Neural cell (in vitro differentiated cells): ENCODE data around the gene KIAA0513. TPM values are rescaled to one million over a fixed set of nuclear protein-coding genes. Genes with fewer than 3 reads are reported as not detected.

Source experiments
- H2AFZ ChIP-seq: fragments of 200-600, 300-800 bp; sonication (generic), shearing (Covaris generic); 2 replicates; pipeline ENCODE4 v1.6.0; 2014; ENCODE audit warnings: low read depth, mild to moderate bottlenecking, antibody characterized with exemption, low read length, moderate library complexity
- H3F3A ChIP-seq: fragments of 200-600 bp; shearing (Covaris generic); 2 replicates; pipeline ENCODE4 v1.6.1; 2016; ENCODE audit warnings: mild to moderate bottlenecking, moderate library complexity, mixed read lengths, antibody characterized with exemption, low read length; ENCODE audit not compliant: insufficient read depth, poor library complexity, severe bottlenecking
- H3K27ac ChIP-seq: fragments of 200-600, 300-800 bp; sonication (generic), shearing (Covaris generic); 2 replicates; pipeline ENCODE4 v1.5.1; 2014; ENCODE audit warnings: mild to moderate bottlenecking, low read length, moderate library complexity
- H3K27me3 ChIP-seq: fragments of 300-800, 200-600 bp; sonication (generic), shearing (Covaris generic); 2 replicates; pipeline ENCODE4 v1.6.0; 2014; ENCODE audit warnings: mild to moderate bottlenecking, low read depth, low read length, moderate library complexity; ENCODE audit not compliant: insufficient read depth
- H3K36me3 ChIP-seq: fragments of 300-800, 200-600 bp; sonication (generic), shearing (Covaris generic); 2 replicates; pipeline ENCODE4 v1.5.1; 2014; ENCODE audit warnings: mild to moderate bottlenecking, antibody characterized with exemption, low read length, moderate library complexity; ENCODE audit not compliant: insufficient read depth
- H3K4me2 ChIP-seq: fragments of 300-800, 200-600 bp; sonication (generic), shearing (Covaris generic); 2 replicates; pipeline ENCODE4 v1.6.0; 2014; ENCODE audit warnings: mild to moderate bottlenecking, low read length
- H3K4me3 ChIP-seq: fragments of 300-800, 200-600 bp; sonication (generic), shearing (Covaris generic); 2 replicates; pipeline ENCODE4 v1.5.1; 2014; ENCODE audit warnings: mild to moderate bottlenecking, low read length, moderate library complexity
- H3K79me2 ChIP-seq: fragments of 200-600 bp; shearing (Covaris generic); replicated peaks from 2 replicates; pipeline ENCODE4 v1.6.0; 2014; ENCODE audit warnings: mild to moderate bottlenecking, low read length, moderate library complexity; ENCODE audit not compliant: insufficient read depth
- H3K9ac ChIP-seq: fragments of 300-800, 200-600 bp; sonication (generic), shearing (Covaris generic); 2 replicates; pipeline ENCODE4 v1.6.1; 2016; ENCODE audit warnings: mild to moderate bottlenecking, low read length, mixed read lengths
- H3K9me2 ChIP-seq: fragments of 200-600 bp; shearing (Covaris generic); 2 replicates; pipeline ENCODE4 v1.6.1; 2016; ENCODE audit warnings: mild to moderate bottlenecking, low read length, mixed read lengths; ENCODE audit not compliant: insufficient read depth
- H3K9me3 ChIP-seq: fragments of 200-600, 300-800 bp; sonication (generic), shearing (Covaris generic); 2 replicates; pipeline ENCODE4 v1.6.1; 2016; ENCODE audit warnings: mild to moderate bottlenecking, mixed run types, low read length, moderate library complexity, mixed read lengths
- H4K20me1 ChIP-seq: fragments of 200-600 bp; shearing (Covaris generic); 2 replicates; pipeline ENCODE4 v1.6.1; 2016; ENCODE audit warnings: mild to moderate bottlenecking, mixed run types; ENCODE audit not compliant: insufficient read depth
- EP300 ChIP-seq: fragments of 450-650 bp; conservative IDR thresholded peaks from 2 replicates; pipeline ENCODE4 v1.6.1; 2014; ENCODE audit warnings: antibody characterized with exemption, mild to moderate bottlenecking, moderate library complexity; ENCODE audit not compliant: poor library complexity, severe bottlenecking
- EZH2 ChIP-seq: fragments of 200-600, 300-800 bp; shearing (Covaris generic), sonication (generic); IDR thresholded peaks from 2 replicates; pipeline ENCODE4 v1.6.1; 2014; ENCODE audit warnings: antibody characterized with exemption, low read length, borderline replicate concordance, mild to moderate bottlenecking; ENCODE audit not compliant: insufficient read depth, poor library complexity, severe bottlenecking
- MXI1 ChIP-seq: fragments of 450-650 bp; conservative IDR thresholded peaks from 2 replicates; pipeline ENCODE4 v1.6.1; 2014; ENCODE audit warnings: antibody characterized with exemption, mild to moderate bottlenecking; ENCODE audit not compliant: poor library complexity, severe bottlenecking
- POLR2AphosphoS5 ChIP-seq: IDR thresholded peaks from 2 replicates; pipeline ENCODE4 v1.6.1; 2012
- RAD21 ChIP-seq: fragments of 450-650 bp; conservative IDR thresholded peaks from 2 replicates; pipeline ENCODE4 v1.6.1; 2014; ENCODE audit warnings: antibody characterized with exemption, mild to moderate bottlenecking, moderate library complexity
- REST ChIP-seq: IDR thresholded peaks from 2 replicates; pipeline ENCODE4 v1.6.1; 2012; ENCODE audit warnings: borderline replicate concordance
- SMC3 ChIP-seq: fragments of 450-650 bp; conservative IDR thresholded peaks from 2 replicates; pipeline ENCODE4 v1.6.1; 2014; ENCODE audit warnings: antibody characterized with exemption, mild to moderate bottlenecking, moderate library complexity; ENCODE audit not compliant: poor library complexity
- TAF1 ChIP-seq: IDR thresholded peaks from 2 replicates; pipeline ENCODE4 v1.6.1; 2012; ENCODE audit warnings: low read depth
- polyA plus RNA-seq: library from polyadenylated mRNA; depleted of rRNA; stranded (reverse); fragments of >200 nt; gene quantifications from 2 replicates; pipeline ENCODE4 v1.2.3, GENCODE V29; 2014
- TF ChIP-seq, protein P1 (sequence below): fragments of 450-650 bp; IDR thresholded peaks from 2 replicates; pipeline ENCODE4 v1.5.1; 2014; ENCODE audit warnings: antibody characterized with exemption, mild to moderate bottlenecking, moderate library complexity; ENCODE audit not compliant: poor library complexity, severe bottlenecking

The KIAA0513 gene
- polyA plus RNA-seq, 1 donor from 2014 or later, result 18.9 TPM

DNA sequence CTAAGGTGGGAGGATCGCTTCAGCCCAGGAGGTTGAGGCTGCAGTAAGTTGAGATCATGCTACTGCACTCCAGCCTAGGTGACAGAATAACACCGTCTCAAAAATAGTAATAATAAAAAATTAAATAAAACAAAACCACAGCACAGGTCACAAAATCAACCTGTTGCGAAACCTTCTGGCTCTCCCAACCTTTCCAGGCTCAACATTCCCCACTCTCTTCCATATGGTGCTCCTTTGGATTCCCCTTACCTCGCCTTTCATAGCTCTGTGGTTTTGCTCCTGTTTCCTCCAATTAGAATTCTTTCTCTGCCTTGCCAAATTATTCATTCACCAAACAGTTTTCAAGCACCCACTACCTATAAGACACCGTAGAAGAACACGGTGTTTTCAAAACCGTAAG, 21.0 kb upstream of the KIAA0513 start:
- H3K79me2 ChIP-seq, result peaks cover 47% of the 10 kb centered on the region
- no peaks in the 10 kb centered on the region for H3K9me3 ChIP-seq
- no peak overlapping the region for H3K27ac ChIP-seq
- H3K4me3 ChIP-seq, result no peak overlapping the region
- H3K4me2 ChIP-seq, result no peak overlapping the region
- H3K9ac ChIP-seq, result no peak overlapping the region
- H3K9me2 ChIP-seq, result no peaks in the 10 kb centered on the region
- no peak for TF ChIP-seq EP300
- TF ChIP-seq TAF1, result no peak
- TF ChIP-seq MXI1, result no peak
- TF ChIP-seq, protein P1, sequence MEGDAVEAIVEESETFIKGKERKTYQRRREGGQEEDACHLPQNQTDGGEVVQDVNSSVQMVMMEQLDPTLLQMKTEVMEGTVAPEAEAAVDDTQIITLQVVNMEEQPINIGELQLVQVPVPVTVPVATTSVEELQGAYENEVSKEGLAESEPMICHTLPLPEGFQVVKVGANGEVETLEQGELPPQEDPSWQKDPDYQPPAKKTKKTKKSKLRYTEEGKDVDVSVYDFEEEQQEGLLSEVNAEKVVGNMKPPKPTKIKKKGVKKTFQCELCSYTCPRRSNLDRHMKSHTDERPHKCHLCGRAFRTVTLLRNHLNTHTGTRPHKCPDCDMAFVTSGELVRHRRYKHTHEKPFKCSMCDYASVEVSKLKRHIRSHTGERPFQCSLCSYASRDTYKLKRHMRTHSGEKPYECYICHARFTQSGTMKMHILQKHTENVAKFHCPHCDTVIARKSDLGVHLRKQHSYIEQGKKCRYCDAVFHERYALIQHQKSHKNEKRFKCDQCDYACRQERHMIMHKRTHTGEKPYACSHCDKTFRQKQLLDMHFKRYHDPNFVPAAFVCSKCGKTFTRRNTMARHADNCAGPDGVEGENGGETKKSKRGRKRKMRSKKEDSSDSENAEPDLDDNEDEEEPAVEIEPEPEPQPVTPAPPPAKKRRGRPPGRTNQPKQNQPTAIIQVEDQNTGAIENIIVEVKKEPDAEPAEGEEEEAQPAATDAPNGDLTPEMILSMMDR, result no peak
- no peak for TF ChIP-seq REST
- TF ChIP-seq POLR2AphosphoS5, result no peak
- no peak for TF ChIP-seq SMC3
- no peak for TF ChIP-seq RAD21
- TF ChIP-seq EZH2, result no peak
- no peaks in the 10 kb centered on the region for H4K20me1 ChIP-seq
- H3F3A ChIP-seq, result no peaks in the 10 kb centered on the region
- H2AFZ ChIP-seq, result no peak overlapping the region
- H3K36me3 ChIP-seq, result no peaks in the 10 kb centered on the region
- H3K27me3 ChIP-seq, result no peaks in the 10 kb centered on the region

GRCh38 chr16:85007496-85008214, 19.9 kb upstream of the KIAA0513 start:
- H3K9me2 ChIP-seq, result no peaks in the 10 kb centered on the region
- no peaks in the 10 kb centered on the region for H3K9me3 ChIP-seq
- no peak overlapping the region for H2AFZ ChIP-seq
- no peak overlapping the region for H3K4me3 ChIP-seq
- no peak overlapping the region for H3K27ac ChIP-seq
- no peaks in the 10 kb centered on the region for H3K27me3 ChIP-seq
- H3F3A ChIP-seq, result no peaks in the 10 kb centered on the region
- no peak for TF ChIP-seq SMC3
- TF ChIP-seq POLR2AphosphoS5, result no peak
- no peak for TF ChIP-seq REST
- TF ChIP-seq, protein P1, result no peak
- TF ChIP-seq TAF1, result no peak
- no peak for TF ChIP-seq EP300
- no peak for TF ChIP-seq EZH2
- no peak for TF ChIP-seq MXI1
- no peak for TF ChIP-seq RAD21
- H3K79me2 ChIP-seq, result peaks cover 42% of the 10 kb centered on the region
- no peaks in the 10 kb centered on the region for H4K20me1 ChIP-seq
- no peak overlapping the region for H3K4me2 ChIP-seq
- H3K36me3 ChIP-seq, result no peaks in the 10 kb centered on the region
- no peak overlapping the region for H3K9ac ChIP-seq
